Cardiac fibroblast (primary cell): ENCODE results near the gene LMBR1.
"Not testable (repeated sequence)": the region's sequence is repeated elsewhere in the genome, so short reads cannot be mapped to it uniquely, and the experiment has no call there.

Source experiments
- DNase-seq, 2 donors: peaks; one replicate each; pipeline versions ENCODE4 v3.0.0 to v3.0.0-alpha.2; 2010; ENCODE audit warnings: low read depth in 2 of 2
- H3K4me3 ChIP-seq, 2 donors: replicated peaks in 1 of 2; 1 replicate in 1 of 2; 2 replicates in 1 of 2; pipeline ENCODE4 v1.5.1; 2011; ENCODE audit warnings: low read depth in 2 of 2, low read length in 2 of 2, mild to moderate bottlenecking in 2 of 2, moderate library complexity in 1 of 2
- TF ChIP-seq, protein P1 (sequence below): IDR thresholded peaks from one replicate; pipeline ENCODE4 v1.5.1; 2011; ENCODE audit warnings: low read depth, mild to moderate bottlenecking, low read length, inconsistent platforms

LMBR1 gene

GRCh38 chr7:156932006-156932405 is 39.0 kb upstream of the LMBR1 start:
- TF ChIP-seq, protein P1, sequence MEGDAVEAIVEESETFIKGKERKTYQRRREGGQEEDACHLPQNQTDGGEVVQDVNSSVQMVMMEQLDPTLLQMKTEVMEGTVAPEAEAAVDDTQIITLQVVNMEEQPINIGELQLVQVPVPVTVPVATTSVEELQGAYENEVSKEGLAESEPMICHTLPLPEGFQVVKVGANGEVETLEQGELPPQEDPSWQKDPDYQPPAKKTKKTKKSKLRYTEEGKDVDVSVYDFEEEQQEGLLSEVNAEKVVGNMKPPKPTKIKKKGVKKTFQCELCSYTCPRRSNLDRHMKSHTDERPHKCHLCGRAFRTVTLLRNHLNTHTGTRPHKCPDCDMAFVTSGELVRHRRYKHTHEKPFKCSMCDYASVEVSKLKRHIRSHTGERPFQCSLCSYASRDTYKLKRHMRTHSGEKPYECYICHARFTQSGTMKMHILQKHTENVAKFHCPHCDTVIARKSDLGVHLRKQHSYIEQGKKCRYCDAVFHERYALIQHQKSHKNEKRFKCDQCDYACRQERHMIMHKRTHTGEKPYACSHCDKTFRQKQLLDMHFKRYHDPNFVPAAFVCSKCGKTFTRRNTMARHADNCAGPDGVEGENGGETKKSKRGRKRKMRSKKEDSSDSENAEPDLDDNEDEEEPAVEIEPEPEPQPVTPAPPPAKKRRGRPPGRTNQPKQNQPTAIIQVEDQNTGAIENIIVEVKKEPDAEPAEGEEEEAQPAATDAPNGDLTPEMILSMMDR, result no peak
- no peak overlapping the region for H3K4me3 ChIP-seq
- DNase-seq, result peak; percentile 41 to 66

GRCh38 chr7:156929789-156930539 is 37.0 kb upstream of the LMBR1 start:
- no peak overlapping the region for H3K4me3 ChIP-seq
- TF ChIP-seq, protein P1, result no peak
- DNase-seq, result no peak

GRCh38 chr7:156928406-156928747 is 35.4 kb upstream of the LMBR1 start:
- TF ChIP-seq, protein P1, result no peak
- no peak overlapping the region for H3K4me3 ChIP-seq
- DNase-seq, result no peak

GRCh38 chr7:156927571-156928405 is 34.8 kb upstream of the LMBR1 start:
- H3K4me3 ChIP-seq, result no peak overlapping the region
- TF ChIP-seq, protein P1, result no peak
- DNase-seq, result peak in 1 of 2 donors; percentile 70

GRCh38 chr7:156925821-156926220 is 32.8 kb upstream of the LMBR1 start:
- not testable (repeated sequence) for H3K4me3 ChIP-seq, DNase-seq

- not testable (repeated sequence) for H3K4me3 ChIP-seq
Observed at GRCh38 chr7:156922304-156922703, 29.3 kb upstream of the LMBR1 start.

GRCh38 chr7:156920487-156921373 is 27.7 kb upstream of the LMBR1 start:
- not testable (repeated sequence) for H3K4me3 ChIP-seq, DNase-seq

More at GRCh38 chr7:156922304-156922703, 29.3 kb upstream of the LMBR1 start:
- DNase-seq, result not testable (repeated sequence)

GRCh38 chr7:156920076-156920475 is 27.1 kb upstream of the LMBR1 start:
- no peak for DNase-seq
- no peak overlapping the region for H3K4me3 ChIP-seq
- TF ChIP-seq, protein P1, result no peak
